ENCODE results near the gene FBXO42.
A peak's percentile ranks its signal among the peaks of the same experiment; 100 is the strongest.
"Not testable (repeated sequence)": the region's sequence is repeated elsewhere in the genome, so short reads cannot be mapped to it uniquely, and the experiment has no call there.

FBXO42 gene

DNA sequence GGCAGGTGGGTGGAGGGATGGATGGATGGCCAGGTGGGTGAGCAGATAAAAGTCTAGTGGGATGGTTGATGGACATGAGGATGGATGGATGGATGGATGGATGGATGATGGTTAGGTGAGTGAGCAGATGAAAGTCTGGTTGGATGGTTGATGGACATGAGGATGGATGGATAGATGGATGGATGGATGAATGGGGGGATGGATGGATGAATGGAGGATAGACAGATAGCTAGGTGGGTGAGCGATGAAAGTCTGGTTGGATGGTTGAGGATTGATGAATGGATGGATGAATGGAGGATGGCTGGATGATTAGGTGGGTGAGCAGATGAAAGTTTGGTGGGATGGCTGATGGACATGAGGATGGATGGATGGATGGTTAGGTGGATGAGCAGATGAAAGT is 130.8 kb downstream of the FBXO42 start:
- no peak for DNase-seq (ENCODE audit: extremely low read depth, low read depth)
- TF ChIP-seq, protein P1, sequence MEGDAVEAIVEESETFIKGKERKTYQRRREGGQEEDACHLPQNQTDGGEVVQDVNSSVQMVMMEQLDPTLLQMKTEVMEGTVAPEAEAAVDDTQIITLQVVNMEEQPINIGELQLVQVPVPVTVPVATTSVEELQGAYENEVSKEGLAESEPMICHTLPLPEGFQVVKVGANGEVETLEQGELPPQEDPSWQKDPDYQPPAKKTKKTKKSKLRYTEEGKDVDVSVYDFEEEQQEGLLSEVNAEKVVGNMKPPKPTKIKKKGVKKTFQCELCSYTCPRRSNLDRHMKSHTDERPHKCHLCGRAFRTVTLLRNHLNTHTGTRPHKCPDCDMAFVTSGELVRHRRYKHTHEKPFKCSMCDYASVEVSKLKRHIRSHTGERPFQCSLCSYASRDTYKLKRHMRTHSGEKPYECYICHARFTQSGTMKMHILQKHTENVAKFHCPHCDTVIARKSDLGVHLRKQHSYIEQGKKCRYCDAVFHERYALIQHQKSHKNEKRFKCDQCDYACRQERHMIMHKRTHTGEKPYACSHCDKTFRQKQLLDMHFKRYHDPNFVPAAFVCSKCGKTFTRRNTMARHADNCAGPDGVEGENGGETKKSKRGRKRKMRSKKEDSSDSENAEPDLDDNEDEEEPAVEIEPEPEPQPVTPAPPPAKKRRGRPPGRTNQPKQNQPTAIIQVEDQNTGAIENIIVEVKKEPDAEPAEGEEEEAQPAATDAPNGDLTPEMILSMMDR (IDR thresholded peaks at IDR 0.05; ENCODE audit: low read depth, low read length) = no peak

DNA sequence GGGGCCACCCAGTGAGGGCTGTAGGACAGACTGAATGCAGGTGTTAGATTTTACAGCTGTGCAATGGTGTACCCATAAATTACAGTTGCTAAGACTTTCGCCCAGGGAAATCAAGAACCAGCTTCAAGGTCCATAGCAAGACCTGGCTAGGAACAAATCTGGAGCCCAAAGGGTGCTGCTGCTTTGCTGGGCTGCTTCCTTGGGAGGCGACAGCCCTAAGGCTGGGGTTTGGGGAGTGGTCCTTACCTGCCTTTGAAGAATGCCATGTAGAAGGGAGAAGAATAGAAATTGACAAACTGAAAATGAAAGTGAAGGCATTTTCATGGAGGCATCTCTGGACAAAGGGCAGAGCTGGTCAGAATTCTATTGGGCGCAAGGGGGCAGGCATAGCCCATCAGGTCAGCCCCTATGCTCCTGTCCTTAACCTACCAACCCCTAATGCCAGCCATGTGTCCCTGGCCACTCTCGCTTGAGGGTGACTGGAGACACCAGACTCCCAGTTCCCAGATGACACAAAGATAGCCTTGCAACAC is 132.2 kb downstream of the FBXO42 start:
- TF ChIP-seq, protein P1 (IDR thresholded peaks at IDR 0.05; ENCODE audit: low read depth, low read length) = no peak
- no peak for DNase-seq (ENCODE audit: extremely low read depth, low read depth)

DNA sequence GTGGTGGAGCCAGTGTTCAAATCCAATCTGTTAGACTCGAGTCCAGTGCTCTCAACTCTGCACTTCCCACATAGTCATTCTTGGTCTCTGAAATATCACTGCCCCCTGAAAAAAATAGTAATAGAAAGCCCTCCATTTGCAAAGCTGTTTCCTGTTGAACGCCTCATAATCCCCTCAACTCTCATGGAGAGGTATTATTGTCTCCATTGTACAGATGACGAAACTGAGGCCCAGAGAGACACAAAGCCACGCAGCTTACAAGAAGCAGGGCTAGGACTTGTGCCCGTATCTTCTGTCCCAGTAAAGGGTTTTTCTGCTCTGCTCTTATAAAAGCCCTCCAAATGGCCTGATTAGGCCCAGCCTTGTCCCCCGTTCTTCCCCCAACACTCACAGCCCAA is 133.6 kb downstream of the FBXO42 start:
- TF ChIP-seq, protein P1 (IDR thresholded peaks at IDR 0.05; ENCODE audit: low read depth, low read length) = no peak
- DNase-seq (ENCODE audit: extremely low read depth, low read depth) = no peak

DNA sequence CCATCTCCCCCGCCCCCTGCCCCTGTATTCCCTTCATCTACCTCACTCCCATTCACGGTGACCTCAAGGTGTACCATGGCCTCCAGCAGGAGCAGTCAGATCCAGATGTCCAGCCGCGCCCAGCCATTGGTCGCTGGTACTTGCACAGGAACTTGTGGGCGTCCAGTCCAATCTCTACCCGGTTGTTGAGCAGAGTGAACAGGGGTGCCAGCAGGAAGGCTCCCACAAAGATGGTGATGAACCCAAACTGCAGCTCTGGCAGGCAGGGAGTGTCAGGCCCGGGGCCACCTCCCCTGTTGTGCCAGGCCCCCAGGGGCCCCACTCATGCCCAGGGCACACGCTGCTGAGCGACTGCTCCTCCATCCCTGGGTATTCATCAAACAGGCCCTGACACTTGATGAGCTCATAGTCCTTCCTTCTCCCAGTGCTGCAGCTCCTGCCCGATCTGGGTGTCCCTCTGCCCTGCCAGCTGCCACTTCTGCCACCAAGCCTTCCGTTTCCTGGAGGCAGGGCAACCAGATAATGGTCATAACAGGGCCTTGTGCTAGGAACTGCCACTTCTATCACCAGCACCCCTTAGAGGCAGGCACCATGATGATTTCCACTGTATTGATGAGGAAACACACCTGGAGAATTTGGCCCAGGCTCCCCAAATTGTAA is 134.1 kb downstream of the FBXO42 start:
- TF ChIP-seq, protein P1 (IDR thresholded peaks at IDR 0.05; ENCODE audit: low read depth, low read length) = no peak
- DNase-seq (ENCODE audit: extremely low read depth, low read depth) = no peak

DNA sequence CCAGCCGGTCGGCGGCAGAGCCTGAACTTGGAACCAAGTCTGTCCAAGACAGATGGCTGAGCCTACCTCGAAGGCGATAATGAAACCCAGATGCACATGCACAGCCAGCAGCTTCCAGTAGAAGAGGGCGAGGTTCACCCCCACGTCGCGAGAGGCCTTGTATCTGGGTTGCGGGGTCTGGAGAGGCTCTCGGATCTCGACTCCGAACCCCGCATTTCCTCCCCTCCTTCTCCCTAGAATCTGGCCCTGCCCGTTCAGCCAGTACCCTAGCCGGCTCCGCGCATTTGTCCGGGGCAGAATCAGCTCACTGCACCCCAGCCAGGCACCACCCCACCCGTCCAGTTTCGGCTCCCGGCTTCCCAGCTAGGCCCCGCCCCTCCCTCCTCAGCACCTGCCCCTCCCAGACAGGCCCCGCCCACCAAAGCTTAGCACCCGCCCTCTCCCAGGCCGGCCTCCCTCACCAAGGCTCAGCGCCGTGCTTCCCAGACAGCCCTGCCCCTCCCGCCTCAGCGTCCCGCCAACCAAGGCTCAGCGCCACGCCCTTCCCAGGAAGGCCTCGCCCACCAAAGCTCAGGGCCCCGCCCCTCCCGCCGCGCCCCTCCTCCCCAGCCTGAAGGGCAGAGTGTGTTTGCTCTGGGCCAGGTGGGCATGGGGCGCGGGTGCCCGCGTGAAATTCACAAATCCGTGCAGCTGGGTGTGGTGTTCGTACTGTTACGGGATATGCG is 135.1 kb downstream of the FBXO42 start:
- TF ChIP-seq, protein P1 (IDR thresholded peaks at IDR 0.05; ENCODE audit: low read depth, low read length) = no peak
- peak; percentile 95 for DNase-seq (ENCODE audit: extremely low read depth, low read depth)

DNA sequence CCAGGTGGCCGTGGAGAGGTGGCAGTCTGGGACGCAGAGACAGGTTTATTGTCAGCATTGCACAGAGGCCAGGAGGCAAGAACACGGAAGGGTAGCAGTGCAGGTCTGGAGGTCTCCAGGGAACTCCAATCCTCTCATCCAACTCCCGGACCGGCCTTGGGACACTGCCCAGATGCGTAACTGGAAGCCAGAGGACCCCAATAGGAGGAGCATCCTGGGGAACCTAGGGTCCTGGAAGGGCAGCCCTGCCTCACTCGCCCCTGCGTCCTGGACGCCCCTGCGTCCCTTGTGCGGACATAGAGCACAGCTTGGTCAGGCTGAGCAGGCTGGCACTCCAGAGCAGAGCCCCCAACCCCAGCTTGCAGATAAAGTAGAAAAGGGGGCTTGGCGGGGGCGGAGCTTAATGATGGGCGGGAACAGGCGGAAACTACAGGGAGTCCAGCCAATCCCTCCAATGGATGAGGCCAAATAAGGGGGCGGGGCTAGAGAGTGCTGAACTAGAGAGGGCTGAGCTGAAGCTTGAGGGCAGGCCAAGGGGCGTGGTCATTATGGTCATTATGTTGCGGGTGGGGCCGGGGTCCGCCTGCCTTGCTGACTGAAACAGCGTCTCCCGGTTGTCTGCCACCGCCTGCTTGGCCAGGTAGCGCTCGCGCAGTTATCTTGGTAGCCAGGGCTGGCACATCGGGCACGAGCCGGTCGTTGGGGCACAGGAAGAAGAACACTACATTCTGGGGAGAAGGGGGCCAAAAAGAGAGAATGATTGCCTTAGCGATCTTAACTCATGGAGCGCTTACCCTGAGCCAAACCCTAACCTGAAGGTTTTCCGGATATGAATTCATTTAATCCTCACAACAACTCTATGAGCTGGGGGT is 136.2 kb downstream of the FBXO42 start:
- DNase-seq (ENCODE audit: extremely low read depth, low read depth) = peak; percentile 49
- TF ChIP-seq, protein P1 (IDR thresholded peaks at IDR 0.05; ENCODE audit: low read depth, low read length) = no peak

DNA sequence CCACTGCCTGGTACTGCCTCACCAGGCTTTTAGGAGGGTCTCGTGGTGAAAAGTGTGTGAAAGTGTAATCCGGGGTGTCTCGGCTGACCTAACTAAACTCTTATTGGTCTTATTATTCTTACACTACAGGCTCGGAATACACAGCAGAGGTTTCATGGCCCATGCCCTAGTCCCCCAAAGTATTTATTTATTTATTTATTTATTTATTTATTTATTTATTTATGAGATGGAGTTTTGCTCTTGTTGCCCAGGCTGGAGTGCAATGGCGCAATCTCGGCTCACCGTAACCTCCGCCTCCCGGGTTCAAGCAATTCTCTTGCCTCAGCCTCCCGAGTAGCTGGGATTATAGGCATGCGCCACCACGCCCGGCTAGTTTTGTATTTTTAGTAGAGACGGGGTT is 137.0 kb downstream of the FBXO42 start:
- DNase-seq (ENCODE audit: extremely low read depth, low read depth) = not testable (repeated sequence)

DNA sequence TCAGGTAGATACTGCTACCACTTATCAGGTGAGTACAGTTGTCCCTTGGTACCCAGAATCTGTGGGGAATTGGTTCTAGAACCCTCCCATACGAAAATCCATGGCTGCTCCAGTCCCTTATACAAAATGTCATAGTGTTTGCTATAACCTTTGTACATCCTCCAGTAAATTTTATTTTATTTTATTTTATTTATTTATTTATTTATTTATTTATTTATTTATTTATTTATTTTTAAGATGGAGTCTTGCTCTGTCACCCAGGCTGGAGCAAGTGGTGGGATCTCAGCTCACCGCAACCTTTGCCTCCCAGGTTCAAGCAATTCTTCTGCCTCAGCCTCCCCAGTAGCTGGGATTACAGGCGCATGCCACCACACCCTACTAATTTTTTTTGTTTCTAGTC is 138.7 kb downstream of the FBXO42 start:
- DNase-seq (ENCODE audit: extremely low read depth, low read depth) = not testable (repeated sequence)
